ENCODE data around the gene CD58. TPM values are rescaled to one million over a fixed set of nuclear protein-coding genes. Genes with fewer than 3 reads are reported as not detected.

The CD58 gene
- total and polyA plus RNA-seq, 7 donors, result 4.7 to 11.9 (median 7.8) TPM

DNA sequence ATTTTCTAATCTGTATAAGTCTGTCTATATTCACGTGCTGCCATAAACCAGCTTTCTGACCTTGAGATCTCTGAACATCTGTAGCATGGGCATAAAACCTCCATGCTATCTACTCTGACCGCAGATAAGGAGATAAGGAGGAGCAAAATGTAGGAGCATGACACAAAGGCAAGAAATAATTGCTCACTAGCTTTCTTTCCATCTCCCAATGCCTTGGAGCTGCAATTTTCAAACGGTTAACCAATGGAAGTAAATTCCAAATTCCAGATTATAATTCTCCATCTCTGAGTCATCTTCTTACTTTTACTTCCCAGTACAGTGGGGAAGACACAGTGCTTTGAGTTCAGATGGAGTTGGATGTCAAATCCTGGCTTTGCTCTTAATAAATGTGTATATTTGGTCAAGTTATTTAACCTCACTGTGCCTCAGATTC, 41.6 kb downstream of the CD58 start:
- DNase-seq (no peak), ATAC-seq (no peak)
- TF ChIP-seq, protein P1, sequence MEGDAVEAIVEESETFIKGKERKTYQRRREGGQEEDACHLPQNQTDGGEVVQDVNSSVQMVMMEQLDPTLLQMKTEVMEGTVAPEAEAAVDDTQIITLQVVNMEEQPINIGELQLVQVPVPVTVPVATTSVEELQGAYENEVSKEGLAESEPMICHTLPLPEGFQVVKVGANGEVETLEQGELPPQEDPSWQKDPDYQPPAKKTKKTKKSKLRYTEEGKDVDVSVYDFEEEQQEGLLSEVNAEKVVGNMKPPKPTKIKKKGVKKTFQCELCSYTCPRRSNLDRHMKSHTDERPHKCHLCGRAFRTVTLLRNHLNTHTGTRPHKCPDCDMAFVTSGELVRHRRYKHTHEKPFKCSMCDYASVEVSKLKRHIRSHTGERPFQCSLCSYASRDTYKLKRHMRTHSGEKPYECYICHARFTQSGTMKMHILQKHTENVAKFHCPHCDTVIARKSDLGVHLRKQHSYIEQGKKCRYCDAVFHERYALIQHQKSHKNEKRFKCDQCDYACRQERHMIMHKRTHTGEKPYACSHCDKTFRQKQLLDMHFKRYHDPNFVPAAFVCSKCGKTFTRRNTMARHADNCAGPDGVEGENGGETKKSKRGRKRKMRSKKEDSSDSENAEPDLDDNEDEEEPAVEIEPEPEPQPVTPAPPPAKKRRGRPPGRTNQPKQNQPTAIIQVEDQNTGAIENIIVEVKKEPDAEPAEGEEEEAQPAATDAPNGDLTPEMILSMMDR (IDR thresholded peaks at IDR 0.05), result no peak
- WGBS, 3 donors, result 88 to 93% (median 91%) methylated on average over 3 of the region's 3 CpGs
- H3K36me3 ChIP-seq (ENCODE audit: insufficient read depth in 1 of 2, low read depth in 1 of 2), result peaks cover 4 to 11% of the 10 kb centered on the region in 2 donors
- no peaks in the 10 kb centered on the region for H3K27me3 ChIP-seq (ENCODE audit: insufficient read depth in 3 of 3, low read length in 2 of 3)
- no peak overlapping the region for H3K4me3 ChIP-seq
- intact Hi-C loops (cut with DNase I), result no loop called here
- H3K27ac ChIP-seq, result no peak overlapping the region
- H3K4me1 ChIP-seq, result no peaks in the 10 kb centered on the region
- H3K9me3 ChIP-seq, result no peaks in the 10 kb centered on the region

DNA sequence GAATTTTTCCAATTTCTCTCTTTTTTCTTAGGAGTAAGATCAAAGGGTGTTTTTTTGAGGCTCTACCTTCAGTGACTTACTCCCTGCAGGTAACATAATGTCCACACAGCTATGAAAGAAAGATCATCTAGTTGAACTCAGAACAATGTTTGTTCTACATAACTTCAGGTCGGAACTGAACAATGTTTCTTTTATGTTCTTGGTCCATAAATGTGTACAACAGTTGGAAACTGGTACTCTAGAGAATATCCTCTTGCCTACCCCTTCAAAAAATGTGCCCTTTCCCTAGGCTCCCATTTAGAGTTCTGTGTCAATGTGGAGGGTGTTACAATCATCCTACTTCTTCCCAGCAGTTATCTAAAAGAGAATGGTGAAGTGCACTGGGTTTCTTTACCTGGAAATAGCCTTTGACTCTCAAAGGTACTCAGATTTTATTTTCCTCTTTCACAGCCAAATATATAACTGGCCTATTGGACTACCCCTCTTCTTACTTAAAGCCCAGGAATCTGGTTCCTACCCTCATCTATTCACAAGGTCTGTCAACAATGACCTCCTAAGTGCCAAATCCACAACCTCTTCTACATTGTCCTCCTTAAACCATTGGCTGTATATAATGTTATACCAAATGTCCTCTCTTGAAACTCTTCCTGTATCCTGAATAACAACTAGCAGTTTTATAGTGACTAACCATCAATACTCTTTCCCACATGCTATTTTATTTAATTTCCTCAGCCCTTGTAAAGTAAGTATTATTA, 42.3 kb downstream of the CD58 start:
- Histone ChIP-seq H3K27me3 (ENCODE audit: insufficient read depth in 3 of 3, low read length in 2 of 3) (no peaks in the 10 kb centered on the region), H3K27ac (no peak overlapping the region), H3K9me3 (no peaks in the 10 kb centered on the region), H3K4me1 (no peaks in the 10 kb centered on the region), H3K36me3 (ENCODE audit: insufficient read depth in 1 of 2, low read depth in 1 of 2) (peaks cover 3 to 4% of the 10 kb centered on the region in 2 donors), H3K4me3 (no peak overlapping the region)
- DNase-seq (no peak), ATAC-seq (no peak)
- 94 to 100% (median 98%) methylated on average over 1 of the region's 1 CpG for WGBS, 3 donors
- intact Hi-C loops (cut with DNase I), result no loop called here
- TF ChIP-seq, protein P1 (IDR thresholded peaks at IDR 0.05), result no peak

DNA sequence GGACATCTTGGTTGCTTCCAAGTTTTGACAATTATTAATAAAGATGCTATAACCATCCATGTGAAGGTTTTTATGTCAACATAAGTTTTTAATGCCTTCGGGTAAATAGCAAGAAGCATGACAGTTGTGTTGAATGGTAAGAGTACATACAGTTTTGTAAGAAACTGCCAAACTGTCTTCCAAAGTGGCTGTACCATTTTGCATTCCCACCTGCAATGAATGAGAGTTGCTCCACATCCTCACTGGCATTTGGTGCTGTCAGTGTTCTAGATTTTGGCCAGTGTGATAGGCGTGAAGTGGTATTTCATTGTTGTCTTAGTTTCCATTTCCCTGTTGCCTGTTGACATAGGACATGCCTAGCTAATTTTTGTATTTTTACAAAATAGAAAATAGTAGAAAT, 45.4 kb downstream of the CD58 start:
- DNase-seq (no peak), ATAC-seq (no peak)
- no peaks in the 10 kb centered on the region for H3K9me3 ChIP-seq
- TF ChIP-seq, protein P1 (IDR thresholded peaks at IDR 0.05), result no peak
- no peak overlapping the region for H3K4me3 ChIP-seq
- no peaks in the 10 kb centered on the region for H3K27me3 ChIP-seq (ENCODE audit: insufficient read depth in 3 of 3, low read length in 2 of 3)
- no peak overlapping the region for H3K27ac ChIP-seq
- intact Hi-C loops (cut with DNase I), result no loop called here
- 95 to 99% (median 98%) methylated on average over 2 of the region's 2 CpGs for WGBS, 3 donors
- H3K36me3 ChIP-seq (ENCODE audit: insufficient read depth in 1 of 2, low read depth in 1 of 2), result no peaks in the 10 kb centered on the region
- H3K4me1 ChIP-seq, result no peaks in the 10 kb centered on the region

DNA sequence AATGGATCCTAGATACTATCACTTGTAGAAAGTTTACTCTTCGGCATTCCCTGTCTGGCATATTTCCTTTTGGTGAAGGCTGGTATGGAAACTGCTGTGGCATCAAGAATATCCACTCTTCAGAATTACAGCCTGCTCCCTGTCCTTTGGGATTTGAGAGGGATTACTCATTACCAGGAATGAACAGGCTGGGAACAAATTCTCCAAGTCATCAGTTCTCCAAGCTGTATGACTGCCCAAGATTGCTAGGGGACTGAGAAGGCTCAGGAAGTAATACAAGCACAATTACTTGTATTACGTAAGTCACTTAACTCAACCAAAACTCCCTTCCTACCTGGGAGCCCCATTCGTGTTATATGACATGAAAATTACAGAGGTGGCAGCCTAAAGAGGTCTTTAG, 49.6 kb downstream of the CD58 start:
- no peak overlapping the region for H3K4me3 ChIP-seq
- no peaks in the 10 kb centered on the region for H3K9me3 ChIP-seq
- intact Hi-C loops (cut with DNase I), result no loop called here
- no peaks in the 10 kb centered on the region for H3K27me3 ChIP-seq (ENCODE audit: insufficient read depth in 3 of 3, low read length in 2 of 3)
- WGBS, 3 donors, result 78 to 89% (median 88%) methylated on average over 3 of the region's 3 CpGs
- H3K4me1 ChIP-seq, result no peaks in the 10 kb centered on the region
- H3K36me3 ChIP-seq (ENCODE audit: insufficient read depth in 1 of 2, low read depth in 1 of 2), result peaks cover 0 to 8% of the 10 kb centered on the region in 2 donors
- no peak for DNase-seq
- TF ChIP-seq, protein P1 (IDR thresholded peaks at IDR 0.05), result no peak
- no peak for ATAC-seq
- no peak overlapping the region for H3K27ac ChIP-seq

DNA sequence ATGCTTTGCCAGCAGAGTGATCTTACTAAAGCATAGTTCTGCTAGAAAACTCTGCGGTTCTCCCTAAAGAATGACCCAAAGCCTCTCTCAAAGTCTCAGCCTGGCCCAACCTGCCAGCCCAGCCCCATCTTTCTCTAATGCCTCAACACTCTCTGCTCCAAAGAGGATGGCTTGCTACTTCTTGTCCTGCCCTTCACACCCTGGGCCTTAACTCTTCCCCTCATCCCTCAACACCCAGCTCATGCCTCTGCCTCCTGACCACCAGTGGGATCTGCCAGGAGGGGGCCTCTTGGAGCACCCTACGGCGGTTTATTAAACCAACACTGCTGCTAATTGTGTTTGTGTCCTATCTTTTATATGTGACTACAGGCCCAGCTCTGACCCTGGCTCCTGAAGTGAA, 52.4 kb downstream of the CD58 start:
- Histone ChIP-seq H3K27me3 (ENCODE audit: insufficient read depth in 3 of 3, low read length in 2 of 3) (no peaks in the 10 kb centered on the region), H3K4me3 (no peak overlapping the region), H3K27ac (no peak overlapping the region), H3K4me1 (no peaks in the 10 kb centered on the region), H3K36me3 (ENCODE audit: insufficient read depth in 1 of 2, low read depth in 1 of 2) (peaks cover 0 to 8% of the 10 kb centered on the region in 2 donors), H3K9me3 (no peaks in the 10 kb centered on the region)
- intact Hi-C loops (cut with DNase I), result no loop called here
- TF ChIP-seq, protein P1 (IDR thresholded peaks at IDR 0.05), result no peak
- WGBS, 3 donors, result 87 to 97% (median 94%) methylated on average over 3 of the region's 3 CpGs
- no peak for DNase-seq
- ATAC-seq, result no peak

Data from psoas muscle (tissue), 8 donors.